Activated CD4-positive, alpha-beta T cell treated with anti-CD3 and anti-CD28 coated beads, Interleukin-2, Interleukin-6, amounts not matched to agents 100 ng/mL and 50 ng/mL, durations not matched to agents 16 hours and 8 hours (primary cell): ENCODE results near the gene SLC6A6.

Experiments used
- DNase-seq: peaks from one replicate; pipeline ENCODE4 v3.0.0-alpha.2; 2020

The SLC6A6 gene

DNA sequence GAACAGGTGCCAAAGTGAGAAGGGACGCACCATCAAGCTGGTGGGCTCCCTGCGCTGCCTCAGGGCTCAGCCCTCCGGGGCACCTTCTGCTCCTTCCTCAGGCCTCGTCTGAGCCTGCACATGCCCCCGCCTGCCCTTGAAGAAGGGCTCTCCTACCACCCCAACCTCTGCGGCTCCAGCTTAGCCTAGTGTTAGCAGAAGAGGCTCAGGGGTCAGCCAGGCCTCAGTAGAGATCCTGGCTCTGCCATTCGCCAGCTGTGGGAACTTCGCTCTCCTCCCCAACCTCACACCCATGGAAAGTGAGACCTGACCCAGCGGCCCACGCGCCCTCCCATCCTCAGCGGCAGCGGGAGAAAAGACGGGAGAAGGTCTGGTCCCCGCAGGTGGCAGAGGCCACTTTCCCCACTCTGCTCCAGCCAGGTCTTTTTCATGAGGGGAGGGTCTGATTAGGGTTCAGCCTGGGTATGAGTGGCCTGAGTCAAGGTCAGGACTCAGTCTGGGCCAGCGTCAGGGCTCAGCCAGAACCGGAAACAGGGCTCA lies 129.5 kb downstream of the SLC6A6 start:
- no peak for DNase-seq

GRCh38 chr3:14532691-14533456 lies 130.5 kb downstream of the SLC6A6 start:
- no peak for DNase-seq

DNA sequence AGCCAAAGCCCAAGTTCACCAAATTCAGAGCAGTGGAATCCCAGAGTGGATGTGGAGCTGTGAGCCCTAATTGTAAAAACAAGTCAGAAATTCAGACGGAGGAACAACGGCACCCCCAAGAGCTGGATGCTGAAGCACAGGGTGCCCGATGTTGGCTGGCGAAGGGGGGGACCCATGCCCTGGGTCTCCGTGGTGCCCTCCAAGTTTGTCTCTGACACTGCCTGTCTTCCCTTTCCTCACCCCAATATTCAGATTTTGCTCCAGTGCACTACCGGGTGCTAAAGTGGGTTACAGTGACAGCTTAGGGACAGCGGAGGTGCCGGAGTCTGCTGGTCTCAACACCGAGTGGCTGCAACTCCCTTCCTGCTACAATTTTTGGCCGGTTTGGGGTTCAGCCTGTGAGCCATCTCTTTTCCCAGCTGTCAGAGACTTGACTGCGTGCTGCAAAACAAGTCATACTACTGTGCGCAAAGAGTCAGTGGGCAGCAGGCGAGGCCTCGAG lies 131.1 kb downstream of the SLC6A6 start:
- DNase-seq, result no peak

GRCh38 chr3:14534516-14535191 lies 132.2 kb downstream of the SLC6A6 start:
- DNase-seq, result no peak

GRCh38 chr3:14535616-14536015 lies 133.2 kb downstream of the SLC6A6 start:
- DNase-seq, result no peak

- no peak for DNase-seq
Measured at GRCh38 chr3:14536055-14536815, 133.8 kb downstream of the SLC6A6 start.

GRCh38 chr3:14536837-14537589 lies 134.6 kb downstream of the SLC6A6 start:
- no peak for DNase-seq

GRCh38 chr3:14537590-14538450 lies 135.4 kb downstream of the SLC6A6 start:
- peak; percentile 12 for DNase-seq

- no peak for DNase-seq
Measured at GRCh38 chr3:14538451-14539088, 136.2 kb downstream of the SLC6A6 start.
